ENCODE data around the gene CACNG4.
"Not testable (repeated sequence)": the region's sequence is repeated elsewhere in the genome, so short reads cannot be mapped to it uniquely, and the experiment has no call there.

Gene CACNG4

DNA sequence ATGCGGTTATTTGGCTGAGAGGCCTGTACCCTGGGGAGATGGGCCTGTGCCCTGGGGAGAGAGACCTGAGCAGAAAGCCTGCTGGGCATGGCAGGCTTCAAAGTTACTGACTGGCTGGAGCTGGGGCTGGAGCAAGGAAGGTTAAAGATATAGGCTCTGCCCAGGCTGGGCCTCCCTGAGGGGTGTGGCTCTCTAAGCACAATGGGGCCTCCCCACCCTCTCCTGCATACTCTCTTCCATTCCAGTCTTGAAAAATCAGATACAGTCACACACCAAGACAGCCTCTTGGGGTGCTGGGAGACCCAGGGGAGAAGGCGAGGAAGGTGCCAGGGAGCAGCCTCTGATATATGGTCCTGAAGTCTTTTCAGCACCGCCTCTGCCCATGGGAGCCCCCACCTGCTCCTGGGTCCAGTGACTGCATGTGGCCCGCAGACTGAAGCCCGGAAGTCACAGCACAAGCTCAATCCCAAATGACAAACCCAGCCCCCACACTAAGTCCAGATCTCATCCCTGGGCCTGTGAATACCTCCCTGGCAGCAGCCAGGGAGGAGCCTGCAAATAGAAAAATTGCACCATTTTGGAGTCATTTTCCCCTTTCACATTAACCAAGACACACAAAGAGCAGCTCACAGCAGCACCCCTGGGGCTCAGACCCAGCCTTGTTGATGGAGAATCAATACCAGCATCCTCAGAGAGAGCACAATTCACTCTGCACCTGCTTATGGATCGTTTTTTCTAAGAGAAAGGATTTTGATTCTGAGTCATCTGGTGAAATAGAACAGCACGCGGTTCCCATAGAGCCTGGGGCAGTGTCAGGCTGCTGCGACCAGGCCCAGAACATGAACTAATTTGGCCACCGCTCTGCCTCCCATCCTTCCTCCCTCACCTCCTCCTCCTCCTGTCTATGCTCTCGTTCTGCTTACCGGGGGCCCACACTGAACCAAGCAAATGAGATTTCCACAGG, 54.2 kb downstream of the CACNG4 start:
- DNase-seq (ENCODE audit: low spot score) = no peak

DNA sequence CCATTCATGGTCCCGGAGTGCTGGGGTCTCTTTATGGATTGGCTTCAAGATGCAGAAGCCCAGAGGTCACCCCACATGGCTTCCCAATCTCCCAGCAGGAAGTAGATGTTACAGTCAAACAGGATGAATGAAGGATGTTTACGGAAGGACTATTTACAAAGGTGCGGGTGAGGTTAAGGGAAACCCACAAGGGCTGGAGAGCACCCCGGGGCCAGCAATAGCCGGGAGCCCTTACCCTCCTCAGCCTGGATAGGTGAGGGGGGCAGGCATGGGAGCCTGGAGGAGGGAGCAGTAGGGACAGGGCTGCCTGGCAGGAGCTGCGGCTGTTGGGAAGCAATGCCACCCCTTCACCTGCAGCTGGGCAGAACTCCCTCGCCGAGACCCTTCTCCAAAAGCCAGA, 55.3 kb downstream of the CACNG4 start:
- no peak for DNase-seq (ENCODE audit: low spot score)

DNA sequence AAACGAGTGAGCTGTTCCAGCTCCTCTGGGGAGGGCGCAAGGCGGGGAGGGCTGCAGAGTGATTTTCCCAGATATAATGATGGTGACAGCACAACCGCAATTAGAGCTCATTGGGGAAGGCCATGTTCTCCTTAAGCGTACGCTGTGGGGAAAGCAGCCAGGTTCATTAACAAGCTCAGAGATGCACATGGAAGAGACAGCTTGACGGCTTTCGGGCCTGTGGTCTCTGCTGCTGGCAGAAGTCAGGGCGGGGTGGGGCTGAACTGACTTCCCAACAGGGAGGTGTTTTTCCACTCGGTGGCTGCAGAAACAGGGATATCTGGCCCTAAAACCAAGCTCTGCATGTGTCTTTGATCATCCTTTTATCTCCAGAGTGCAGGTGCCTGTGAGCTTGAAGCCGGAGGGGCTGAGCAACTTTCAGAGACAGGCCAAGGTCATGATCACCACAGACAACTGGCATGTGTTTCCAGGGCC, 55.8 kb downstream of the CACNG4 start:
- DNase-seq (ENCODE audit: low spot score) = no peak

DNA sequence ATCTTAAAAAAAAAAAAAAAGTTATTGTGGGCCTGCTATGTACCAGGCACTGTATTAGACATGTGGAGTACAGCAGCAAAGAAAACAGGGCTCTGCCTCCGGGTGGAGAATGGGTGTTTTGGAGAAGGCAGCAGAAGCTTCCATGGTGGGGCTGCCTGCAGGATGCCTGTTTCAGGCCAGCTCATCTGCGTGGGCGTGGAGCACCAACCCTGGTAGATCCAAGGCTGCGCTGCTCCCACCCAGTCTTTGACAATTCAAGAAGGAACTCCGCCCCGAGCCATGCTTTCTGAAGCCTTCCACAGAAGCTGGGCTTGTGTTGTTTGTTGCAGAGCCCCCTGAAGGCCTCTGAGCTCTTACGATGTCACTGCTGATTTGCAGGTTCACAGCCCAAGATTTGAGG, 56.7 kb downstream of the CACNG4 start:
- no peak for DNase-seq (ENCODE audit: low spot score)

DNA sequence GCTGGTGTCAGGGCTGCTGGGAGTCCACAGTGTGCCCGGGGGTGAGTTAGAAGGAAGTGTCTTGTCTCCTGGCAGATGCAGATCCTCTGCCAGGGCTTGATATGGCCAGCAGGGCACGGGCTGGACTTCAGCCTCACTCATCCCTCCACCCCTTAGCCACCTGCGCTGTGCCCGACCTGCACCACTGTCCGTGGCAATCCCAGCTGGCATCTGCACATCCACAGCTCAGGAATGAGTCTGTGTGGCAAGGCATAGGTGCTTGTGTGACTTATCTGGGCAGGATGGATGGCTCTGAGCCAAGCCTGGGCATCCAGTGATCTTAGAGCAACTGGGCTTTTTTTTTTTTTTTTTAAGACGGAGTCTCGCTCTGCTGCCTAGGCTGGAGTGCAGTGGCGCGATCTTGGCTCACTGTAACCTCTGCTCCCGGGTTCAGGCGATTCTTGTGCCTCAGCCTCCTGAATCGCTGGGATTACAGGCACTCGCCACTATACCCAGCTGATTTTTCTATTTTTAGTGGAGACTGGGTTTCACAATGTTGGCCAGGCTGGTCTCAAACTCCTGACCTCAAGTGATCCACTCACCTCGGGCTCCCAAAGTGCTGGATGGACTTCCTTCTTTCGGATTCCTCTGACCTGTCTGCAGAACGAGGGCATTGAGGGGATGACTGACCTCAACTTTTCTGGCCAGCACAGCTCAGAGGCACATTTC, 57.4 kb downstream of the CACNG4 start:
- no peak for DNase-seq (ENCODE audit: low spot score)

DNA sequence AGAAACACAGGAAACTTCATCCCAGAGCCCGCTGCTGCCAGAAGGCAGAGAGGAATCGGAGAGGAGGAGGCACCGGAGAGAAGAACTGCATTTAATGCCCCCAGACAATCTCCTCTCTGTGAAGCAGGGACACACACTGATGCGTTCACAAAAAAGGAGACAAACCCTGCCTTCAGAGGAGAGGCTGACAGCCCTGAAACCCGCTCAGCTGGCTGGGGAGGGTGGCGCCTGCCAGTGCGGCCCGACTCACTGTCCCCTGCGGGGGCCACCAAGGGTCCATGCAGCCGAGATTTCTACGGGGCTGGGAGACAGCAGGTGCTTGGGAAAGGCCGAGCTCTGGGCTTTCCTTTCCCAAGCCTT, 57.9 kb downstream of the CACNG4 start:
- DNase-seq (ENCODE audit: low spot score) = no peak

DNA sequence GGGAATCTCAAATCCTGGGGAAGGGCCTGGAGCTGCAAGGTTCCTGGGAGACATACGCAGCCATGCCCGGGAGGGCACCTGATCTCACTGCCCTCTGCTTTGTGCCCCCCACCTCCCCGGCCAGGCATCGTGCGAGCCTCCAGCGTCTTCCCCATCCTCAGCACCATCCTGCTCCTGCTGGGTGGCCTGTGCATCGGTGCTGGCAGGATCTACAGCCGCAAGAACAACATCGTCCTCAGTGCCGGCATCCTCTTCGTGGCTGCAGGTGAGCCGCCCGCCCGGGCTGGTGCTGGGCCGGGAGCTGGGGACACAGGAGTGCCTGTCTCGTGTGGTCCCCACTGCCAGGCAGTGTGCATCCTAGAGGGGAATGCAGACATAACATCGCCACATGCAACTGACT, 60.2 kb downstream of the CACNG4 start:
- DNase-seq (ENCODE audit: low spot score) = no peak

DNA sequence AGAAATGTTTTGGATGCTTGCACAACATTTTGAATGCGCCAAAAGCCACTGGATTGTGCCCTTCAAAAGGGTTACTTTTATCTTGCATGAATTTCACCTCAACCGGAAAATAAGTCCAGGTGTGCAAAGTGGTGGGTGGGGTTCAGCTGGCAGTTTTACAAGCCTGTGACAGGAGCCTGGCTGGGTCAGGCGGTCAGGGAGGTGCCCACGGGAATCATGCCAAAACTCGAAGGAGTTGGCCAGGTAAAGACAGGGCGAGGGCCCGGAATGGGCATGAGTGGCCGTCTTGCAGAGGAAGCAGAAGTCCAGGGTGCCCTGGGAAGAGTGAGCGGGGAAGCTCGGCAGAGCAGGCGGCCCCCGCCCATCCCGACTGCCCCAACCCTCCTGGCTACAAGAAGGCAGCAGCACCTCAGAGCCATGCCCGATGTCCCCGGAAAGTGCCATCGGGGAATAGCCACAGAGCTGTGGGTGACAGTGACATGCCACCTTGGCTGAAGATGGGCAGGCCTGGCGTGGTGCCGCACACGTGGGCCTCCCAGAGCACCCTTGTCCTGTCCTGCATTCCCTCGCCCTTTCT, 60.8 kb downstream of the CACNG4 start:
- DNase-seq (ENCODE audit: low spot score) = no peak

DNA sequence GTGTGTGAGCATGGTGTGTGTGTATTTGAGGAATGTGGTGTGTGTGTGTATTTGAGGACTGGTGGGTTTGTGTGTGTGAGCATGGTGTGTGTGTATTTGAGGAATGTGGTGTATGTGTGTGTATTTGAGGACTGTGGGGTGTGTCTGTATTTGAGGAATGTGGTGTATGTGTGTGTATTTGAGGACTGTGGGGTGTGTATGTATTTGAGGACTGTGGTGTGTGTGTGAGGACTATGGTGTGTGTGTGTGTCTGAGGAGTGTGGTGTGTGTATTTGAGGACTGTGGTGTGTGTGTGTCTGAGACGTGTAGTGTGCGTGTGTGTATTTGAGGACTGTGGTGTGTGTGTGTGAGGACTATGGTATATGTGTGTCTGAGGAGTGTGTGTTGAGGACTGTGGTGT, 61.8 kb downstream of the CACNG4 start:
- DNase-seq (ENCODE audit: low spot score) = no peak

DNA sequence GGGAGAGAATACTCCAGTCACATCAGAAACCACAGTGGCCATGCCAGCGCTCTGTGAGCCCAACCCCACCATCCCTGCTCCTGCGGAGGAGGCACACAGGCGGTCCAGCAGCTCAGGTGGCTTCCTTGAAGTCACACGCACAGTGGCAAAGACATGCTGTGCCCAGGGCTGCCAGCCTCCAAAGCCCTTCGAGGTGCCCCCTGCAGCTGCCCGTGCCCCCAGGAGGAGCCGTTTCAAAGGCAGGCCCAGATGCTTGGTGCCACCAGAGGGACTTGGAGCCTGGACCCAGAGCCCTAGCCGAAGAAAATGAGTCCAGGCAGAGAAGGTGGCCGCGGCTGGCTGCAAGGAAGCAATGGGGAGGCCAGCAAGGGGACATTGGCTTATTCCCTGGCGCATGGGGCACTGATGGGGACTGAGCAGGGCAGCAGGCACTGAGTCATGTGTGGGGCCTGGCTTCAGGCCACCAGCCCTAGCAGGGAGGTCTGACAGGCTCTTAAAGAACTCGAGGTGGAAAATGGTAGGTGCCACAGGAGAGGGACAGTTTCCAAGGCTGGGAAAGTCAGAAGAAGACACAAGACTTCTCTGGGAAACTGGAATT, 62.6 kb downstream of the CACNG4 start:
- peak; percentile 56 for DNase-seq (ENCODE audit: low spot score)

DNA sequence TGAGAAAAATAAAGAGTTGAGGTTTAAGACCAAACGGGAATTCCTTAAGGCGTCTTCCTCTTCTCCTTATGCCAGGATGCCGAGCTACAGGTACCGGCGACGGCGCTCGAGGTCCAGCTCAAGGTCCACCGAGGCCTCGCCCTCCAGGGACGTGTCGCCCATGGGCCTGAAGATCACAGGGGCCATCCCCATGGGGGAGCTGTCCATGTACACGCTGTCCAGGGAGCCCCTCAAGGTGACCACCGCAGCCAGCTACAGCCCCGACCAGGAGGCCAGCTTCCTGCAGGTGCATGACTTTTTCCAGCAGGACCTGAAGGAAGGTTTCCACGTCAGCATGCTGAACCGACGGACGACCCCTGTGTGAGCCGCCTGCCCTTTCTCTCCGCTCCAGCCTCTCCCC, 66.1 kb downstream of the CACNG4 start:
- DNase-seq (ENCODE audit: low spot score) = no peak

DNA sequence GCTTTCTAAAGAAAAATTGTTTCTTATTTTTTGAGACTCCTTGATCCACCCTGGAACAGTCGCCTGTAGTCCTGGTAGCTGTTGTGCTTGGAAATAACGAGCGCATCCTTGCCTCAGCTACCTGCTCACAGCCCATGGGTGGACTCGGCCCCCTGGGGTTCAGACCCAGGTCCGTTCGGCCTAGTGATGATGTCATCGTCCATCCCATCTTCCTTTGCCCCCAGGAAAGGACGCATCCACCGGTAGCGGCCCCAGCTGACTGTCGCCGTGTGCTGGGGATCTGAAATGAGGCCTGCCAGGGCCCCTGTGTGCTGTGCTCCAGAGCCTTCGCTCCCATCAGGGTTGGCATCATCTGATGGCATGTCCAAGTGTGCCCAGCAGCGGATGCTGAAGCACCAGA, 67.9 kb downstream of the CACNG4 start:
- no peak for DNase-seq (ENCODE audit: low spot score)

DNA sequence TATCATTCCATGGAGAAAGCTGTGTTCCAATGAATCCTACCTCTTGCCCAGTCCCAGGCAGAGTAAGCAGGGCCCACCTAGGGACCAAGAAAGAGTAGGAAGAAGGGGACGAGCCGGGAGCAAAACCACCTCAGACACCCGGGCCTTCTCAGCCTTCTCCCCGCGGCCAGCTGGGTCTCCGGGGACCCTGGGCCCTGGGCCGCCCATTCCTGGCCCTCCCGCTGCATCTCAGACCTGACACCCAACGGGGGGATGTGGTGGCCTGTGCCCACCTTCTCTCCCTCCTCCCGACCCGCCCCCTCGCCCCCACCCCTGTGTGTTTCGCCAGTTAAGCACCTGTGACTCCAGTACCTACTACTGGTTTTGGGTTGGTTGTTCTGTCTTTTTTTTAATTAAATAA, 68.5 kb downstream of the CACNG4 start:
- no peak for DNase-seq (ENCODE audit: low spot score)

DNA sequence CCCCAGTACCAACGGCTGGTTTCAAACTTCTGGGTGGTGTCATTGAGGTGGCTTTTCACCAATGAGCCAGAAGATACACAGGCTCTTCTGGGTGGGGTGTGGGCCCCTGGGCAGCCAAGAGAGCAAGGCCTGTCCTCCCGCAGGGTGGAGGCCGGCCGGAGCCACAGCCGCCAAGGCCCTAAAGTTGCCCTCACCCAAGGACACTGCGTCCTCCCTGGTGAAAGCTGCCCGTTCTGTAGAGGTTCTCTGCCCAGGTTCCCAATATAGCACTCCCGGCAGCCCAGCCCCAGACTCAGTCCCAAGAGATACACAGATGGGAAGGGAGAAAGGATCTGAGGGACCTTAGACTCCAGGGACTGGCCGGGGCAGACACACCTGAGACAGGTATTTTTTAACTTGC, 69.1 kb downstream of the CACNG4 start:
- DNase-seq (ENCODE audit: low spot score) = no peak

DNA sequence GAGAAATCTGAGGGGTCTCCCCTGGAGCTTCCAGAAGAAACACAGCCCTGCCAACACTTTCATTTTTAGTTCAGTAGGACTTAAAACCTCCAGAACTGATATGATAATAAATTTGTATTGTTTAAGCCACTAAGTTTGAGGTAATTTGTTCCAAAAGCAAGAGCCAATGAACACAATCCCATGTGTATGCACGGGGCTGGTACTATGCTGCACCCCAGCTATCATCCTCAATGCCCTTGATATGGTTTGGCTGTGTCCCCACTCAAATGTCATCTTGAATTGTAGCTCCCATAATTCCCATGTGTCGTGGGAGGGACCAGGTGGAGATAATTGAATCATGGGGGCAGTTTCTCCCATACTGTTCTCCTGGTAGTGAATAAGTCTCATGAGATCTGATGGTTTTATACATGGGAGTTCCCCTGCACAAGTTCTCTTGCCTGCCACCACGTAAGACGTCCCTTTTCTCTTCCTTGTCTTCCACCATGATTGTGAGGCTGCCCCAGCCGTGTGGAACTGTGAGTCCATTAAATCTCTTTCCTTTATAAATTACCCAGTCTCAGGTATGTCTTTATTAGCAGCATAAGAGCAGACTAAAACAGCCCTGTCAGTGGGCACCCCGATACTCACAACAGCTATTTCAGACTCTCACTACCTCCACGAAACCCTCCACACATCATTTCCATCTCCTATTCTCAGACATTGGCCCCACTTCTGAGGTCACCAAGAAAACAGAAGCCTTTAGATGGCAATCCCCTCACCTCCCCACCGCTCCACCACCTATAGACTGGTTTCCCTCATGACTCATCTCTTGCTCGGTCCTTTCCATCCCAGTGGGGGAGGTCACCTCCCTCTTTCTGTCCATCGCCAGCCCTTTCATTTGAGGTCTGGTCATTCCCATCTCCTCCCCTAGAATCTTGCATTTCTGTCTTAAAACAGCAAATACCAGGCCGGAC, 70.9 kb downstream of the CACNG4 start:
- DNase-seq (ENCODE audit: low spot score) = no peak

DNA sequence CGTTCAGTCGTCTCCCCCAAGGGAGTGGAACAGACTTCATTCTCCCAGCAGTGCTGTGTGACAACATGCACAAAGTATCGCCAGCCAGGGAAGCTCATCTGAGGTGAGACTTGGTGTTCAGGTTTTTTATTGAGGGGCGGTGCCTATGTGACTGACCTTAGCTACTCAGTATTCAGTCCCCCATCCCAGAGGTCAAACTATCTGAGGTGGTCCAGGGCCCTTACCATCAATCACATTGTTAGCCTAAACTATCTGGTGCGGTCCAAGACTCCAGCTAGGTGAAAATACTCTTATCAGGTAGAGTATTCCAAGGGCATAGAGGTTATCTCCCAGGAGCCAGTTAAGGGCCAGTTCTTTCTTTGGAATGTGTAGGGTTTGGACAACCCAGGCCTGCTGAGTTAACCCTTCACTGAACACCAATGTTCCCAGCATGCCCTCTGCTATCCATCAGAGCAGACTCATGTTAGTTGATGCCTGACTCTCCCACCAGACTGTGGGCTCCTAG, 74.4 kb downstream of the CACNG4 start:
- no peak for DNase-seq (ENCODE audit: low spot score)

DNA sequence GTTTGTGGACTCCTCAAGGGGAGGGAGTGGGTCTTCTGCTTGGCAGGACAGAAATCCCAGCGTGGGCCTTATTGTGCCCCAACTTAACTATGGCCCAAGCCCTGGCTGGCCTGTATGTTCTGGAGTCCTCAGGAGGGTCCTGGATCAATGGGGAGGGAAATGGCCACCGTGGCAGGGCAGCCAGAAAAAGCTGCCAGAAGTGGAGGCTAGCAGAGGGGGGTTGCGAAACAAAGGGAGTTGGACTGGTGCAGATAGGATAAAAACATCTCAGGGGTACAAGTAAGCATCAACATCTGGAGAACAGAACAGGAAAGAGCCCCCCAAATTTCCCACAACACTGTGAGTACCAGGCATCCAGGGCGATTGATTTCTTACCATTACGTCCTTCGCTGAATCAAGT, 76.1 kb downstream of the CACNG4 start:
- no peak for DNase-seq (ENCODE audit: low spot score)

DNA sequence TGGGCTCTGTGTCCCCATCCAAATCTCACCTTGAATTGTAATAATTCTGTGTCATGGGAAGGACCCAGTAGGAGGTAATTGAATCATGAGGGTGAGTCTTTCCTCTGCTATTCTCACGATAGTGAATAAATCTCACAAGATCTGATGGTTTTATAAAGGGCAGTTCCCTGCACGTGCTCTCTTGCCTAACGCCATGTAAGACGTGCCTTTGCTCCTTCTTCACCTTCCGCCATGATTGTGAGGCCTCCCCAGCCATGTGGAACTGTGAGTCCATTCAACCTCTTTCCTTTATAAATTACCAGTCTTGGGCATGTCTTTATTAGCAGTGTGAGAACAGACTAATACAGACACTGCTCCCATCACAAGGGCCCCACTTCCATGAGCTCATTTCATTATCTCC, 76.6 kb downstream of the CACNG4 start:
- not testable (repeated sequence) for DNase-seq (ENCODE audit: low spot score)

DNA sequence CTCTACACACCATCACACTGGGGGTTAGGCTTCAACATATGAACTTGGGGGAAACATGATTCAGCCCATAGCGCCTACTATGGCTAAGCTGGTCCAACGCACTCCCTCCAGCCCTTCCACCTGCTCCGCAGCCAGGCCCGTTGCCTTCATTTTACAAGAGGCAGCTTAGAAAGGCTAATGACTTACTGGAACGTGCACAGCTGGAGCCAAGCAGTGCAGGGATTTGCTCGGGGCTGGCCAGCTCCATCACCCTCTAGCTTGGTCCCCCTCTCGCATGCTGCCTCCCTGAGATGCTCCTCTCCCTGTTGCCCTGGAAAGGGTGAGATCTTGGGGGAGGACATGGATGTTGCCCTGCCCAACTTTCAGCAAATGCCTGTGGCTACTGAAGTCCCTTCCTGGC, 77.0 kb downstream of the CACNG4 start:
- no peak for DNase-seq (ENCODE audit: low spot score)

DNA sequence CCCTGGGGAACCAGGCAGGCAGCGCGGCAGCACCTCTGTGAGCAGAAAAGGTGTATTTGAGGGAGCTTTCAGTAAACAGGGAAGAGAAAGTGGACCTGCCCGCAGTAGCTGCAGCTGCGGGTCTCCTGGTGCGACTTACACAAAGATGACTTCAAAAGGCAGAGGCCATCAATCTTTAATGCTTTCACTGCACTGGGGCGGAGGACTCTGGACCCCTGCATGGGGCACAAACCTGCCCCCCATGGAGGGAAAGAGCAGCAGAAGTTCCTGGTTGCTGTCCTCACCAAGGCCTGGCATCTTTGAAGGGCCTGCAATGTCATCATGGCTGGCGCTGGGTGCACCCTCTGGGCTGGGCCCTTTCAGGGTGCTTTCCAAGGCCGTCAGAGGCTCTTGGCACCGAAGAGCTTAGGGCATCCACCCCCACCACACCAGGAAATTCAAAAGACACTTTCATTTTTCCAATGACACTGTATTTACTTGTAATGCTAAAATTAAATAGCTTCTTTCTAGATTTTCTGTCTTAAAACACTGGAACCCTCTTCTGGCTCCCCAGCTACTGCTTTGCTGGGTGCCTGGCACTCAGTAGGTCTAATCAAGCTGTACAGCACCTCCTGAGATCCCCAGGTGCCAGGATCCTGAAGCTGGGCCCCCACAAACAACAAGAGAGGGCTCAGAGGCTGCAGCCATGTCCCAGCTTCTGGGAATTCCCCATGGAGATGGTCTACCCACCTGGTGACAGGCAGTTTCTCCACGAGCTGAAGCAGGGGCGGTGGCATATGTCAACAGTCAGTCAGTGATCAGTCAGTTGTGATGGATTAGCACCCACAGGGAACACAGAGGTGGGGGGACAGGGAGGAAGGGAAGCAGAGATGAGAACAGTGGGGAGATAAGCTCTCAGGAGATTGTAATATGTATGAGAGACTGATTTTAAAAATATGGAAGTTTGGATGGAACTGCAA, 77.7 kb downstream of the CACNG4 start:
- DNase-seq (ENCODE audit: low spot score) = no peak
